Measurements from ENCODE around the gene NBDY.
"Not testable (repeated sequence)": the region's sequence is repeated elsewhere in the genome, so short reads cannot be mapped to it uniquely, and the experiment has no call there.

NBDY gene

DNA sequence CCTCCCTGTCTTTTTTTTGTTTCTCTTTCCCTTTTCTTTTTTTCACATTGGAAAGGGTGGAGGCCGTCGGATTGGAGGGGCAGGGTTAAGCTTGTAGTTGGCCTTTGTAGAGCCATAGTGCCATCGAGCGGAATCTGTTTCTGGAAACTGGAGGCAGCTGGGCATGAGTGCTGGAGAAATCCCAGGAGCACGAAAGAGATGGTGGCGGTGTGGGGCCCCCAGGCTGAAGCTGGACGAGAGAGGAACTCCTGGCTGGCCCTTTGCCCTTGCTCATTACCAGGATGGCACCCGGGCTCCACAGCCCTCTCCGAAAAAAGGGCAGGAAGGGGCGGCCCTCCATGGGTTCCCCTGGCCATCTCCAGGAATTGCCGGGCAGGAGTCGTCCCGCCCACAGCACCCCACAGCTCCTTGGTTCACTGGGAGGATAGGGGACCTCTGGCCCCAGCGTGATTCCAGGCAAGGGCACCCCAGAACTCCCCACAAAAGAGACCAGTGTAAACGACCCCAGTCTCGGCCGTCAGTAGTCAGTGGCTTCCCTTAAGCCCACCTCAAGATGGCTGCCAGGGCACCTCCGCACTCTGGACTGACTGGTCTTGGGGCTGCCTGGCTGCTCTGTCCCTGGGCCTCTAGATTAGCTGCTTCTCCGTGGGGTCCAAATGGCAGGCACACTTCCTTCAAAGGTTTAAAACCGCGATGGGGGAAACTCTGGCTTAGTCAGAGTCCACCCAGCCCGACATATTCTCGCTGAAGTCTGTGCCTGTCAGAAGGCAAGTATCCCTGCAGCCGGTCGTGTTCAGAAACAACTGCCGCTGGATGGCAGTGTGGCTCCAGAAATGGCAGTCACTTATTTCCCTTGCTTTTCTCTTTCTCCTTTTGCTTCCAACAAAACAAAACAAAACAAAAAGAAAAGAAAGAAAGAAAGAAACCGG, 74.1 kb downstream of the NBDY start:
- peak; percentile 20 to 92 (median 74) for DNase-seq

DNA sequence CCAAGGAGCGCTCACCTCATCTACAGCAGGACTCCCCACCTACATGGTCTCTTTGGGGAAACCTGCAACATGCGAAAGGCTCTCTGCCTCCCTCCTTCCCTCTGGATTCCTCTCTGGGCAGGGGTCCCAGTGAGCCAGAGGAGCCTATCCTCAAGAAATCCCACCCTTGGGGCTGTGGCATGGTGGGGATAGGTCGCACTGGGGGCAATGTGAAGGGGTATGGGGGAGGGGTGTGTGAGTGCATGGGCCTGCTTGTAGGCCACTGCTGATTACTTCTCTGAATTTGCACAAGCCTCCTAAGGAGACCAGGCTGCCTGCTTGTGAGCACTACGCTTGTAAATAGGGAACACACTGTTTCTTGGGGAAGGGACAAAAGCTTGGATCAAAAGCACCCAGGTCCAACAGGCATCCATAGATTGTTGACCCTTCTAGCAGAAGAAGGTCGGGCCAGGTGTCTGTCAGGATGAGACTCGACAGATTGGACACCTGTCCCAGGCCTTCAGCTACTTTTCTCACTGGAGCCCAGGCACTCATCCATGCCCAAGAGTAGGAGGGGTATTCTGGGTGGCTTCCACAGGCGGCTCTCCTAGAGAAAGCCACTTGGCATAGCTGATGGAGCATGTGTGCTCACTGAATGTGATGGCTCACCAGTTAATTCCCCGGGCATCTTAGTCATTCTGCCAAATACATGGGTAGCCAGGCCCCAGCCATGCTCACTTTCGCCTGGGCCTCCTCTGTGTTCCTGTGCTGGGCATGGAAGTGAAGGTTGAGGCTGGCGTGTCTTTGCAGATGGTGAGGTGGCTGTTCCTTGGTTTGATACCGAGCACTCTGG, 75.0 kb downstream of the NBDY start:
- DNase-seq: no peak

DNA sequence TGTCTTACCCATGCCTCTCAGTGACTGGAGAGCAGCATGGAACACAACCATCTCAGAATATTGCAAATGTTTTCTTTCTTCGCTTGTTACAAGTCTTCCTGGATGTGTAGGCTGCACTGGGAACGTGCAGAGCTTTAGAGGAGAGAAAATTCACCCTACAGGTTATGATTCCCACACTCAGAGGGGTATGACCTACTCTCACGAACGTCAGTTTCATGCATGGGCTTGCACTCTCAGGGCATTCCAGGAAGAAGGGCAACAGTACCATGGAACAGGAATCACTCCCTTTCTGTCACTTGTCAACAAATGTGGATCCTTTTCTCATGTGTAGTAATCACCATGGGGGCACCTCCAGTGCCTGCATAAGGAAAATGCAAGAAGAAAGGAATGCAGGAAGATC, 75.8 kb downstream of the NBDY start:
- DNase-seq: no peak

DNA sequence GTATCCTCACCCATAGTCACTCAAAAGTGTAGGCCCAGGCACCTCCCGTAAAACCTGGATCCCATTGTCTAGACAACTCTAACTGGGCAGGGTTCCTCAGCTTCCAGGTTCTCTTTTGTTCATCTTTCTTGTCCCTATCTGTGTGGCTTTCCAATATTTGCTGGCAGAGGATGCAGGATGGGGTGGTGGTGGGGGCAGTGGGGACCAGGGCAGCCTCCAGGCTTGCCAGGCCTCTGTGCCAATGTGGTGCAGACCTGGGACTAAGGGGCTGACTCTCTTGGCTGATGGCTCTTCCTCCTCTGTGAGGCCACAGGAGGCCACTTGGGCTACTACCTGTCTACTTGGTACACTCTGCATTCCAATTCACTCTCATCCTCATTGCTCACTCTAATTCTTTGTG, 76.4 kb downstream of the NBDY start:
- DNase-seq: no peak

DNA sequence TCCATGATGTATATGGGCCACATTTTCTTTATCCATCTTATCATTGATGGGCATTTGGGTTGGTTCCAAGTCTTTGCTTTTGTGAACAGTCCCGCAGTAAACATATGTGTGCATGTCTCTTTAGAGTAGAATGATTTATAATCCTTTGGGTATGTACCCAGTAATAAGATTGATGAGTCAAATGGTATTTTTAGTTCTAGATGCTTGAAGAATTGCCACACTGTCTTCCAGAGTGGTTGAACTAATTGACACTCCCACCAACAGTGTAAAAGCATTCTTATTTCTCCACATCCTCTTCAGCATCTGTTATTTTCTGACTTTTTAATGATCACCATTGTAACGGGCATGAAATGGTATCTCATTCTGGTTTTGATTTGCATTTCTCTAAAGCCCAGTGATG, 77.1 kb downstream of the NBDY start:
- DNase-seq: not testable (repeated sequence)

DNA sequence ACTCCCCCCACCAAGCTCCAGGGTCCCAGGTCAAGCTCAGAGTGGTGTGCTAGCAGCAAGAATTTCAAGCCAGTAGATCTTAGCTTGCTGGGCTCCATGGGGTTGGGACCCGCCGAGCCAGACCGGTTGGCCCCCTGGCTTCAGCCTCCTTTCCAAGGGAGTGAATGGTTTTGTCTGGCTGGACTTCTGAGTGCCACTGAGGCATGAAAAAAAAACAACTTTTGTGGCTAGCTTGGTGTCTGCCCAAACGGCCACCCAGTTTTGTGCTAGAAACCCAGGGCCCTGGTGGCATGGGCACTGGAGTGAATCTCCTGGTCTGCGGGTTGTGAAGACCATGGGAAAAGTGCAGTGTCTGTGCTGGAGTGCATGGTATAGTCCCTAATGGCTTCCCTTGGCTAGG, 82.6 kb downstream of the NBDY start:
- DNase-seq: no peak

DNA sequence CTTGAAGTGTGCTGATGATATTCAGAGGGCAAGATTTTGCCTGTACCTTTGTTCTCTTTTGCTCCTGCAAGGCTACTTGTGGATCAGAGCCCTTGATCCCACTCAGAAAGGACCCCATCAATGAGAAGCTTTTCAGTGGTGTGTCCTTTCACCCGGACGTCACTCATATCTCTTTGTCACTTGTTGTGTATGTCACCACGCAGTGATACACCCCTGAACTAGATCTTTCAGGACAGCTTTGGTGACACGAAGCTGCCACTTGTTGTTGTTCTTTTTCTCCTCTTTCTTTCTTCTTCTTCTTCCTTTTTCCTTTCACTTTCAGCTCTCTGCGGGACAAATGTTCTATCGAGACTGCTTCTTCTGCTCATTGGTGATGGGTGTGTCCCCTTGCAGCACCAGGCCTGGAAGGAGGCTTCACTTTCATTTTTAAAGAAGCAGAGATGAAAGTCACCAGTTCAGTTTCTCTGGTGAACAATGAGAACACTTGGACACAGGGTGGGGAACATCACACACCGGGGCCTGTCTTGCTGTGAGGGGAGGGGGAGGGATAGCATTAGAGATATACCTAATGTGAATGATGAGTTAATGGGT, 83.6 kb downstream of the NBDY start:
- DNase-seq: no peak

DNA sequence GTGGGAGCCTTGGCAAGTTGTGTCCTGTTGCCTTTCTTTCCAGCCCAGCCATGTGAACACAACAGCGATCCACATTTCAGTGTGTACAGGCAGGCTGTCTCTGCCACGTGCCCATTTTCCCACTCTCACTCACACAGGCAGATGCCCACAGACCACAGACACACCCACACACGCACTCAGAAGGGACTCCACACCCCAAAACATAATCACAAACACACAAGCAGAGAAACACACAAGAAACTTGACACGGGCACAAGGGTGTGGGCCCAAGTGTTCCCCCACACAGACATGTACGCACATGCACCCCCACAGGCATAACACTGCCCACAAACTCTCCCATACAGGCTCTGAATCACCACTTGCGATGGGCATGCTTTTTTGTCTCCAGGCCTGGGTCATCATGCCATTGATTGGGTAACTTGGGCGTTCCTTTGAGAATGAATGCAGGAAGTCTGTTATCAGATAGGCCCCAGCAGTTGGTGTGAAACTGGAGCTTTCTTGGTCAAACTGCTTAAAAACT, 84.3 kb downstream of the NBDY start:
- DNase-seq: no peak

DNA sequence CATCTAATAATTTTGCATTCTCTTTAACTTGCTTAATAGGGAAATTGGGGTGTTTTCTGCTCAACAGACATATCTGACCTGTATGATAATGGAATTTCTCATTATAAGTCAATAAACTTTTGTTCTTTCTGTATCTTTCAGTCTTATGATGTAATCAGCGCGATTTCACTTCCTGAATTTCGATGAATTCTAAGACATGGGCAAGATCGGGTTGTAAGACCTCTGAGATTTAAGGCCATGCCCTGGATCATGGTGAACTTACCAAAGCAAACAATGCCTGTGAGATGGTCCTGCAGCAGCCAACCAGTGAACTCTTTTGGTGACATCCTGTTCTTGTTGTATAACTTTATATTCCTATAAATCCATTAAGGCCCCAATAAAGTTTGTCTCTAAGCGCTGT, 88.1 kb downstream of the NBDY start:
- DNase-seq: no peak

DNA sequence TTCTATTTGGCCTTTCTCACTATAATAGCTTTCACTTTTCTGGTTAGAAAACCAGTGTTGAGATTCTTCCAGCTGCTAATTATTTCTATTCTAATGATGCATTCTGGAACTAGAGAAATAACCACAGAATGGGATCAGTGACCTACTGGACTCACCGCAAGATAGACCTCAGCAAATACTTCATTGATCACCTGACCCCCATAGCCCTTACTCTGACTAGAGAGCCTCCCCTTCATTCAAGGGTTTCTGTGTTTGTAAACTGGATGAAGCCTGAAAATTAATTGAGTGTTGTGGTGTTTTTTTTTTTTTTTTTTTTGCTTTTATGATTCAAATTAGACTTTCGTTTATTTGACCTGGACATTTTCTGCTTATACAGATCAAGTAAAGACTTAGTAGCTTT, 97.0 kb downstream of the NBDY start:
- no peak for DNase-seq

DNA sequence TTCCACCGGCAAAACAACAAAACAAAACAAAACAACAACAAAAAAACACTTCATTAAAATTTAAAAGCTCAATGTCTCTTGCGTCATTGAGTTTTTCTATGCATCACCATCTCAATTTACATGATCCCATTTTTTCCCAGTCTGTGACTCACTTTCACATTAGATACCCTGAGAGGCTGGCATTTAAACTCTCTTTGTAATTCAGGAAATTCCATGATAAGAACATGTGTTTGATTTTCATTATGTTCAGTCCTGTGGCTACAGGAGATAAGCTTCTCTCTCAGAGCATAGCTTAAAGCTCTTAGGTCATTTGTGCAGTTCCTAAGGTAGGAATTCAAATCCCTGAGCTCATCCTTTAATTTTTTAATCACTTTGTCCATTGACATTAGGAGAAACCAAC, 104.6 kb downstream of the NBDY start:
- DNase-seq: no peak

DNA sequence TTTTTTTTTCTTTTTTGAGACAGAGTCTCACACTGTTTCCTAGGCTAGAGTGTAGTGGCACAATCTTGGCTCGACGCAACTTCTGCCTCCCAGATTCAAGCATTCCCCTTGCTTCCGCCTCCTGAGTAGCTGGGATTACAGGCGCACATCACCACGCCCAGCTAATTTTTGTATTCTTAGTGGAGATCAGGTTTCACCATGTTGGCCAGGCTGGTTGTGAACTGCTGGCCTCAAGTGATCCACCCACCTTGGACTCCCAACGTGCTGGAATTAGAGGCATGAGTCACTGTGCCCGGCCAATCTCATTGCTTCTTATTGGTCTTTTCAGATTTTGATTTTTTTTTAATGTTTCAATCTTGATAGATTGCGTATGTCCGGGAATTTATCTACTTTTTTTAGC, 124.4 kb downstream of the NBDY start:
- DNase-seq: no peak

DNA sequence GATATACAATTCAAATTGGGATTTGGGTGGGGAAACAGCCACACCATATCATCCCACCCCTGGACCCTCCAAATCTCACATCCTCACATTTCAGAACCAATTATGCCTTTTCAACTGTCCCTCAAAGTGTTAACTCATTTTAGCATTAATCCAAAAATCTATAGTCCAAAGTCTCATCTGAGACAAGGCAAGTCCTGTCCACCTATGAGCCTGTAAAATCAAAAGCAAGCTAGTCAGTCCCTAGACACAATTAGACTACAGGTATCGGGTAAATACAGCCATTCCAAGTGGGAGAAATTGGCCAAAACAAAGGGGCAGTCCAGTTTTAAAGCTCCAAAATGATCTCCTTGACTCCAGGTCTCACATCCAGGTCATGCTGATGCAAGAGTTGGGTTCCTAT, 128.0 kb downstream of the NBDY start:
- DNase-seq: no peak

DNA sequence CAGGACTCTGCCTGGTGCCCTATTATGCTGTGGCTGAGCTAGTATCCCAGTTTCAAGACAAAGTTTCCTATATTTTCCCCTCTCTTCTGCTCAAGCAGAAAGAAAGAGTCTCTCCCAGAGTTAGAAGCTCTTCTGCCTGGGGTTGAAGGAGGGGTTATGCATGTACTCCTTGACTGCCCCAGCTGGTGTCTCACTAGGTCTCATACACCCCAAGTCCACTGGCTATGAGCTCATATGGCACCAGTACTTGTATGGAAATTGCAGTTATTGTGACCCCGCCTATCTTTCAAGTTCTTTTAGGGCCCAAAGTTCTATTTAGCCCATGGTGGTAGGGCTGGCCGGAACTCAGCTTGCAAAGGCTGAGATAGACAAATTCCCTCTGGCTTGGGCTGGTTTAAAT, 131.8 kb downstream of the NBDY start:
- no peak for DNase-seq
